Ascending aorta (tissue), 2 donors: ENCODE data around the gene SEBOX. TPM values are rescaled to one million over a fixed set of nuclear protein-coding genes. Genes with fewer than 3 reads are reported as not detected.

Experiments
- DNase-seq, 2 donors: peaks; one replicate each; pipeline ENCODE4 v3.0.0-alpha.2; 2019; ENCODE audit warnings: low spot score in 2 of 2
- H3K27ac ChIP-seq, 2 donors: fragments of 200-600 bp; sonication (generic); one replicate each; pipeline ENCODE4 v1.5.1; 2016 to 2017; ENCODE audit warnings: mild to moderate bottlenecking in 1 of 2
- H3K27me3 ChIP-seq: fragments of 200-600 bp; sonication (generic); one replicate; pipeline ENCODE4 v1.5.1; 2017
- H3K36me3 ChIP-seq, 2 donors: fragments of 200-600 bp; sonication (generic); one replicate each; pipeline ENCODE4 v1.5.1; 2016
- H3K4me1 ChIP-seq, 2 donors: fragments of 200-600 bp; sonication (generic); one replicate each; pipeline ENCODE4 v1.5.1; 2016 to 2017; ENCODE audit warnings: mild to moderate bottlenecking in 1 of 2
- H3K4me3 ChIP-seq, 2 donors: fragments of 200-600 bp; sonication (generic); one replicate each; pipeline ENCODE4 v1.5.1; 2016 to 2017; ENCODE audit warnings: mild to moderate bottlenecking in 1 of 2
- H3K9me3 ChIP-seq, 2 donors: fragments of 200-600 bp; sonication (generic); one replicate each; pipeline ENCODE4 v1.5.1; 2016
- intact Hi-C: fragments of 100-400 bp; cut with DNase I; formaldehyde crosslinking; loops from one replicate; pipeline ENCODE4 v1.15.1; 2023
- total RNA-seq: library from RNA; depleted of rRNA; stranded (reverse); fragments of >200 nt; gene quantifications from one replicate; pipeline ENCODE4 v1.1.0, GENCODE V29; 2016
- TF ChIP-seq, protein P1 (sequence below), 3 experiments: fragments of 200-600 bp in 2 of 3; fragments of 450-650 bp in 1 of 3; sonication (generic) in 2 of 3; IDR thresholded peaks; one replicate each; pipeline ENCODE4 v1.5.1; 2016 to 2019; ENCODE audit warnings: antibody characterized with exemption in 3 of 3, mild to moderate bottlenecking in 1 of 3, moderate library complexity in 1 of 3

The SEBOX gene
- total RNA-seq, 1 donor from 2014 or later: not detected

DNA sequence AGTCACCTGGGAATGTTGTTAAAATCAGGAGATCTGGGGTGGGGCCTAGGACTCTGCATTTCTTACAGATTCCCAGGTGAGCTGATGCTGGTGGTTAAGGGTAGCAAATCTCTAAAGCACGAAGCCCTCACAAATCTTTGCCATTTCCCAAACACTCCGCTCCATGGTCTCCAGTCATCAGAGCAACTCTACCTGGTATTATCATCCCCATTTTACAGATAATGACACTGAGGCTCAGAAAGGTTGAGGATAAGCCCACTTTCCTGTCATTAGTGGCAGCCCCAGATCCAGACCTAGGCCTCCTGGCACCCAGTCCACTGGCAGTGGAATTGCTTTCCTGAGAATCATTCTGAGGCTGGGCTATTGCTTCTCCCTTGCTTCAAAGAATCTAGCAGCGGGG lies 32.3 kb upstream of the SEBOX start:
- H3K36me3 ChIP-seq: peaks cover 26 to 51% of the 10 kb centered on the region in 2 donors
- no peak for DNase-seq
- H3K4me1 ChIP-seq: no peaks in the 10 kb centered on the region
- no peak overlapping the region for H3K4me3 ChIP-seq
- H3K27me3 ChIP-seq: no peaks in the 10 kb centered on the region
- H3K9me3 ChIP-seq: no peaks in the 10 kb centered on the region
- TF ChIP-seq, protein P1, sequence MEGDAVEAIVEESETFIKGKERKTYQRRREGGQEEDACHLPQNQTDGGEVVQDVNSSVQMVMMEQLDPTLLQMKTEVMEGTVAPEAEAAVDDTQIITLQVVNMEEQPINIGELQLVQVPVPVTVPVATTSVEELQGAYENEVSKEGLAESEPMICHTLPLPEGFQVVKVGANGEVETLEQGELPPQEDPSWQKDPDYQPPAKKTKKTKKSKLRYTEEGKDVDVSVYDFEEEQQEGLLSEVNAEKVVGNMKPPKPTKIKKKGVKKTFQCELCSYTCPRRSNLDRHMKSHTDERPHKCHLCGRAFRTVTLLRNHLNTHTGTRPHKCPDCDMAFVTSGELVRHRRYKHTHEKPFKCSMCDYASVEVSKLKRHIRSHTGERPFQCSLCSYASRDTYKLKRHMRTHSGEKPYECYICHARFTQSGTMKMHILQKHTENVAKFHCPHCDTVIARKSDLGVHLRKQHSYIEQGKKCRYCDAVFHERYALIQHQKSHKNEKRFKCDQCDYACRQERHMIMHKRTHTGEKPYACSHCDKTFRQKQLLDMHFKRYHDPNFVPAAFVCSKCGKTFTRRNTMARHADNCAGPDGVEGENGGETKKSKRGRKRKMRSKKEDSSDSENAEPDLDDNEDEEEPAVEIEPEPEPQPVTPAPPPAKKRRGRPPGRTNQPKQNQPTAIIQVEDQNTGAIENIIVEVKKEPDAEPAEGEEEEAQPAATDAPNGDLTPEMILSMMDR (IDR thresholded peaks at IDR 0.05): no peak
- H3K27ac ChIP-seq: no peak overlapping the region
- intact Hi-C loops: no loop called here

DNA sequence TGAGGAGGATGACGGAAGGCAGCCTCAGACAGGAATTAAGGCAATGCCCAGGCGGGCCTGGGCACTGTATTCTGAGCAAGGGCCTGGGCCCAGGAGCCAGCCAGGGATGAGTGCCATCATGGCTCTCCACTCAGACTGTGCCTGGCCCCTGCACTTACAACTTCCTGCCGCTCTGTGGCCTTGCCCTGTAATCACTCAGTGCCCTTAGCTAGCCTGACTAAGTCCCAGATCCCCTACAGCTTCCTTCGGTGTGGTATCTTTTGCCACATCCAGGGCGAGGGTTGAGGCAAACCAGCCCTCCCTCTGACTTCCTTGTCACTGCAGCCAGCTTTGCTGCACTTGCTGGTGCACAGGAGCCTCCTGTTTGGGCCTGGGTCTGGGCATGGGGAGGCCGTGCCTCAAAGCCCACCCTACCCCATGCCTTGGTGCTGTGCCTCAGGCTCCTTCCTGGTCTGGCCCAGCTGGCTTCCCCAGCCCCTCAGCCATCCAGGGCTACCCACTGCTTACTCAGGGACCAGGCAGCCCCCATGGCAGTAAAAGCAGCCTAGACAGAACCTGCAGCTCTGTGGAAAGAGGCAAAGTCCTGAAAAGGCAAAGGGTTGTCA lies 31.7 kb upstream of the SEBOX start:
- H3K27ac ChIP-seq: no peak overlapping the region
- H3K4me3 ChIP-seq: no peak overlapping the region
- intact Hi-C loops: no loop called here
- DNase-seq: no peak
- no peaks in the 10 kb centered on the region for H3K4me1 ChIP-seq
- H3K27me3 ChIP-seq: no peaks in the 10 kb centered on the region
- H3K9me3 ChIP-seq: no peaks in the 10 kb centered on the region
- peaks cover 30 to 53% of the 10 kb centered on the region in 2 donors for H3K36me3 ChIP-seq
- TF ChIP-seq, protein P1 (IDR thresholded peaks at IDR 0.05): no peak

DNA sequence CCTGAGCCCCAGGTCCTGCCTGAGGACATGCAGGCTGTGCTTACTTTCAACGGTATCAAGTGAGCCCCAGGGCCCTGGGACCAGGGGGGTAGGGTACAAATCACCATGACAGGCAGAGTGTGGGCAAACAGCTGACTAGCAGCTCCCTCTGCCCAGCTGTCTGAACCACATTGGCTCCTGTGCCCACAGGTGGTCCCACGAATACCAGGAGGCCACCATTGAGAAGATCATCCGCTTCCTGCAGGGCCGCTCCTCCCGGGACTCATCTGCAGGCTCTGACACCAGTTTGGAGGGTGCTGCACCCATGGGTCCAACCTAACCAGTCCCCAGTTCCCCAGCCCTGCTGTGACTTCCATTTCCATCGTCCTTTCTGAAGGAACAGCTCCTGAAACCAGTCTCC lies 31.0 kb upstream of the SEBOX start:
- Histone ChIP-seq H3K36me3 (peaks cover 32 to 58% of the 10 kb centered on the region in 2 donors), H3K27me3 (no peaks in the 10 kb centered on the region), H3K4me3 (no peak overlapping the region), H3K9me3 (no peaks in the 10 kb centered on the region), H3K27ac (no peak overlapping the region), H3K4me1 (no peaks in the 10 kb centered on the region)
- intact Hi-C loops: no loop called here
- no peak for DNase-seq
- TF ChIP-seq, protein P1 (IDR thresholded peaks at IDR 0.05): no peak

DNA sequence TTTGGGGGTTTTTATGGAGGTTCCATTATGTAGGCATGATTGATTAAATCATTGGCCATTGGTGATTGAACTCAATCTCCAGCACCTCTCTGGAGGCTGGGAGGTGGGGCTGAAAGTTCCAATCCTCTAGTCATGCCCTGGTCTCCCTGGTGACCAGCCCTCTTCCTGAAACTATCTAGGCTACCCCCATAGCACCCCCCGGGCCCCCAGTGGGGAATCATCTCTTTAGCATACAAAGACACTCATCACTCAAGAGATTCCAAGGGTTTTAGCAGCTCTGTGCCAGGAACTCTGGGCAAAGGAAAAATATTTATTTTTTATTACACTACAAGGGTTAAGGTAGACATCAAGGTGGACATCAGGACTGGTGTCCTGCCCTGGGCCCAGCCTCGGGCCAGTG lies 30.4 kb upstream of the SEBOX start:
- no peak overlapping the region for H3K27ac ChIP-seq
- TF ChIP-seq, protein P1 (IDR thresholded peaks at IDR 0.05): no peak
- H3K9me3 ChIP-seq: no peaks in the 10 kb centered on the region
- DNase-seq: no peak
- peaks cover 37 to 60% of the 10 kb centered on the region in 2 donors for H3K36me3 ChIP-seq
- H3K4me1 ChIP-seq: no peaks in the 10 kb centered on the region
- intact Hi-C loops: no loop called here
- H3K27me3 ChIP-seq: no peaks in the 10 kb centered on the region
- no peak overlapping the region for H3K4me3 ChIP-seq

DNA sequence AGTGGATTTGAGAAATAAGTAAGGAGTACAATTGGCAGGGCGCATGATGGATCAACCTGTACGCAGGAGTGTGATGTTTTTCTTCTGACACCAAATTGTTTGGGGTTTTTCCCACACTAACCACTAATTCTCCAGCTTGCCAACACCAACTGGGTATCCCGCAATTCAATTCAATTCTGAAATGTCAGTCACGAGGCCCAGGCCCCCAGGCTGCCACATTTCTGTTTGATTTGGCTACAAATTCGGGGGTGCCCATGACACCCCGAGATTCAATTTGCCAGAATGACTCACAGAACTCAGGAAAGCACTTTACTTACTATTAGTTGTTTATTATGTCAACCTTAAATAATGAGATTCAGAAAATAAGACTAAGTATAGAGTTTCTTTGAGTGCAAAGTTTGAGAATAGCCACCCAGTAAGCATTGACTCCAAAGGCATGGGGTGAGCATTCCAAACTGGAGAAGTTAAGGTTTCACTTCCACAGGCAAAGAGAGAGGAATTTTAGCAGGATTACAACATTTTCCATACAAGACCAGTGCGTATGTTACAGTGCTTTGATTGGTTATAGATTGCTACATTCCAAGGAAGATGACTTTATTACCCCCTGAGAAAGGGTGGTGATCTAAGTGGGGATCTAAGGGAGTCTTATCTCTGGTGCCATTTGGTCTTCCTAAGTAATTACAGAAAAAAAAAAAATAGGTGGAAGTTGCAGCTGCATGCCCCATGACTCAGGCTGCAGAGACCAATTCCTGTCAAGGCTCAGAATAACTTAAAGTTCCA lies 29.5 kb upstream of the SEBOX start:
- Histone ChIP-seq H3K27me3 (no peaks in the 10 kb centered on the region), H3K9me3 (no peaks in the 10 kb centered on the region), H3K4me3 (no peak overlapping the region), H3K4me1 (no peaks in the 10 kb centered on the region), H3K27ac (no peak overlapping the region), H3K36me3 (peaks cover 42 to 66% of the 10 kb centered on the region in 2 donors)
- TF ChIP-seq, protein P1 (IDR thresholded peaks at IDR 0.05): no peak
- intact Hi-C loops: no loop called here
- DNase-seq: no peak
